Liver (tissue), 9 donors: ENCODE measurements around the gene ZNF282. TPM values are rescaled to one million over a fixed set of nuclear protein-coding genes. Genes with fewer than 3 reads are reported as not detected.

Experiments
- DNase-seq: peaks from one replicate; pipeline ENCODE4 v3.0.0-alpha.2; 2017; ENCODE audit warnings: low spot score
- H3K27ac ChIP-seq, 2 donors: one replicate each; pipeline ENCODE4 v1.7.0; 2013; ENCODE audit warnings: inconsistent platforms in 2 of 2, low read length in 2 of 2, control low read depth in 1 of 2, low read depth in 1 of 2, mild to moderate bottlenecking in 1 of 2
- H3K27me3 ChIP-seq, 4 donors: one replicate each; pipeline versions ENCODE4 v1.6.1 to v1.7.0; 2013; ENCODE audit warnings: low read length in 3 of 4, inconsistent platforms in 1 of 4, mild to moderate bottlenecking in 1 of 4, moderate library complexity in 1 of 4; ENCODE audit not compliant: control insufficient read depth in 4 of 4, insufficient read depth in 4 of 4
- H3K36me3 ChIP-seq, 4 donors: one replicate each; pipeline versions ENCODE4 v1.6.1 to v1.7.0; 2013; ENCODE audit warnings: low read length in 3 of 4, mild to moderate bottlenecking in 3 of 4, low read depth in 1 of 4, moderate library complexity in 1 of 4; ENCODE audit not compliant: control insufficient read depth in 4 of 4, insufficient read depth in 3 of 4
- H3K4me1 ChIP-seq, 4 donors: one replicate each; pipeline versions ENCODE4 v1.6.1 to v1.7.0; 2013; ENCODE audit warnings: low read length in 3 of 4, mild to moderate bottlenecking in 3 of 4, moderate library complexity in 1 of 4; ENCODE audit not compliant: control insufficient read depth in 4 of 4, insufficient read depth in 4 of 4
- H3K4me3 ChIP-seq, 3 donors: one replicate each; pipeline versions ENCODE4 v1.6.1 to v1.7.0; 2013; ENCODE audit warnings: low read length in 3 of 3, control low read depth in 1 of 3, low read depth in 1 of 3, mild to moderate bottlenecking in 1 of 3
- H3K9ac ChIP-seq, 2 donors: one replicate each; pipeline ENCODE4 v1.7.0; 2013; ENCODE audit warnings: low read length in 2 of 2, mild to moderate bottlenecking in 2 of 2, moderate library complexity in 2 of 2, control low read depth in 1 of 2, low read depth in 1 of 2
- H3K9me3 ChIP-seq, 4 donors: one replicate each; pipeline versions ENCODE4 v1.6.1 to v1.7.0; 2013; ENCODE audit warnings: low read length in 3 of 4; ENCODE audit not compliant: control insufficient read depth in 4 of 4
- EGR1 ChIP-seq, 2 donors: IDR thresholded peaks; 2 replicates each; pipeline ENCODE4 v1.6.1; 2016 to 2018; ENCODE audit warnings: antibody characterized with exemption in 2 of 2, low read depth in 2 of 2
- FOXA2 ChIP-seq: IDR thresholded peaks from 2 replicates; pipeline ENCODE4 v1.6.1; 2016; ENCODE audit warnings: antibody characterized with exemption
- HNF4A ChIP-seq, 2 donors: conservative IDR thresholded peaks; 2 replicates each; pipeline ENCODE4 v1.6.1; 2016; ENCODE audit warnings: antibody characterized with exemption in 2 of 2, mild to moderate bottlenecking in 2 of 2
- HNF4G ChIP-seq: IDR thresholded peaks from 2 replicates; pipeline ENCODE4 v1.6.1; 2016; ENCODE audit warnings: antibody characterized with exemption
- JUND ChIP-seq, 2 donors: IDR thresholded peaks; 2 replicates each; pipeline ENCODE4 v1.6.1; 2016; ENCODE audit warnings: antibody characterized with exemption in 2 of 2
- NR2F2 ChIP-seq: IDR thresholded peaks from 2 replicates; pipeline ENCODE4 v1.6.1; 2016; ENCODE audit warnings: antibody characterized with exemption
- RAD21 ChIP-seq, 2 donors: IDR thresholded peaks; 2 replicates each; pipeline ENCODE4 v1.6.1; 2016; ENCODE audit warnings: antibody characterized with exemption in 2 of 2, mild to moderate bottlenecking in 2 of 2
- RXRA ChIP-seq, 2 donors: IDR thresholded peaks; 2 replicates each; pipeline ENCODE4 v1.6.1; 2017 to 2018; ENCODE audit warnings: antibody characterized with exemption in 2 of 2, mild to moderate bottlenecking in 1 of 2
- SP1 ChIP-seq: IDR thresholded peaks from 2 replicates; pipeline ENCODE4 v1.6.1; 2018; ENCODE audit warnings: antibody characterized with exemption, mild to moderate bottlenecking
- TAF1 ChIP-seq: conservative IDR thresholded peaks from 2 replicates; pipeline ENCODE4 v1.6.1; 2016; ENCODE audit warnings: antibody characterized with exemption, mild to moderate bottlenecking
- WGBS: extraction: QIAGEN DNeasy Blood & Tissue Kit; methylation state at CpG from one replicate; pipeline ENCODE4 v1.1.7; 2013; 5-methylcytosine and 5-hydroxymethylcytosine counted together
- polyA plus RNA-seq, 2 donors: library from polyadenylated mRNA; stranded (reverse) in 1 of 2; unstranded in 1 of 2; fragments of 200-250 nt in 1 of 2; fragments of >200 nt in 1 of 2; fragmentation: Nextera tagmentation in 1 of 2; extraction: Ambion mirVana in 1 of 2; gene quantifications; one replicate each; pipeline versions ENCODE4 v1.2.1 to v1.2.3, GENCODE V29; 2013 to 2015
- total RNA-seq, 2 donors: library from RNA; depleted of rRNA; stranded (reverse); fragments of >200 nt; gene quantifications; one replicate each; pipeline ENCODE4 v1.2.3, GENCODE V29; 2014
- TF ChIP-seq, protein P1 (sequence below): IDR thresholded peaks from 2 replicates; pipeline ENCODE4 v1.6.1; 2016; ENCODE audit warnings: antibody characterized with exemption, mild to moderate bottlenecking
- TF ChIP-seq, protein P2 (sequence below): fragments of 150-350 bp; IDR thresholded peaks from 2 replicates; pipeline ENCODE4 v1.5.1; 2017; ENCODE audit warnings: improper control_type of control experiment, low read depth, low read length; ENCODE audit not compliant: missing input control
- TF ChIP-seq, protein P3 (sequence below): IDR thresholded peaks from 2 replicates; pipeline ENCODE4 v1.6.1; 2016; ENCODE audit warnings: antibody characterized with exemption
- donor health status: healthy.
- donor health status: healthy.
- donor health status: healthy.
- donor health status: healthy.
- donor health status: healthy.

ZNF282 gene
- total and polyA plus RNA-seq, 4 donors = 2.0 to 78.6 (median 13.1) TPM

DNA sequence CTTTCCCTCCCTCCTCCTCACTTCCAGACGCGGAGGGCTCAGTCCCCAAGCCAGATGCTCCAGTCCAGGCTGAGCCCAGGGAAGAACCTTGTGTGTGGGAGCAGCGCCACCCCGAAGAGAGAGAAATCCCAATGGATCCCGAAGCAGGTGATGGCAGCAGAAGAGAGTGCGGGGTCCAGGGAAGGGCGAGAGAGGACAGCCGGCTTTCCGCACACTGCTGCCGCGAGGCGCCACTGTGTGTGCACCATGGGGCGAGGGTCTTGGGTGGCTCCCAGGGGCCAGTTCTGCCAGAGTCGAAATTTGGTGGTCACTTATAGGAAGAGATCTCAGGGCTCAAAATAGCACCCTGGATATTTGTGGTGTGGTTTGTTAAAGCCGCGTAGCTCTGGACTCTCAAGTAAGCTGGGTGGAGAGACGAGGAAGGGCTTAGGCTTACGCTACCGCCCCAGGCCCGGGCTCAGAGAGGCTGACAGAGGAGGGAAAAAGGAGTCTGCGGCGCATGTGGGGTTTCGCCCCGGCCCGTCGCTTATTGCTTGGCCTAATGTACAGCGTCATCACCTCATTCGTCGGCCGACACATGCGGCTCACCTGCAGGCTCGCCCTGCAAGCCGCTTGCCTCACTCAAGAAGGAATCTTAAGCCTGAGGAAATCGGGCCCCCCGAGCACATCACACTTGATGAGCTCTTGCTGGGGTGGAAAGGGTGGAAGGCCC, 12.1 kb downstream of the ZNF282 start:
- H3K27ac ChIP-seq = no peak overlapping the region
- no peaks in the 10 kb centered on the region for H3K27me3 ChIP-seq
- H3K9me3 ChIP-seq = no peaks in the 10 kb centered on the region
- WGBS = 89% methylated on average over 35 of the region's 35 CpGs
- peaks cover 22 to 80% (median 56%) of the 10 kb centered on the region in 4 donors for H3K36me3 ChIP-seq
- no peak overlapping the region for H3K4me3 ChIP-seq
- no peak for DNase-seq
- no peak overlapping the region for H3K9ac ChIP-seq
- TF ChIP-seq HNF4G (no peak), NR2F2 (no peak), JUND (IDR thresholded peaks at IDR 0.05) (no peak), RAD21 (IDR thresholded peaks at IDR 0.05) (no peak), SP1 (no peak), HNF4A (conservative IDR thresholded peaks at IDR 0.05) (no peak), TAF1 (no peak), RXRA (IDR thresholded peaks at IDR 0.05) (no peak)
- TF ChIP-seq, protein P1, sequence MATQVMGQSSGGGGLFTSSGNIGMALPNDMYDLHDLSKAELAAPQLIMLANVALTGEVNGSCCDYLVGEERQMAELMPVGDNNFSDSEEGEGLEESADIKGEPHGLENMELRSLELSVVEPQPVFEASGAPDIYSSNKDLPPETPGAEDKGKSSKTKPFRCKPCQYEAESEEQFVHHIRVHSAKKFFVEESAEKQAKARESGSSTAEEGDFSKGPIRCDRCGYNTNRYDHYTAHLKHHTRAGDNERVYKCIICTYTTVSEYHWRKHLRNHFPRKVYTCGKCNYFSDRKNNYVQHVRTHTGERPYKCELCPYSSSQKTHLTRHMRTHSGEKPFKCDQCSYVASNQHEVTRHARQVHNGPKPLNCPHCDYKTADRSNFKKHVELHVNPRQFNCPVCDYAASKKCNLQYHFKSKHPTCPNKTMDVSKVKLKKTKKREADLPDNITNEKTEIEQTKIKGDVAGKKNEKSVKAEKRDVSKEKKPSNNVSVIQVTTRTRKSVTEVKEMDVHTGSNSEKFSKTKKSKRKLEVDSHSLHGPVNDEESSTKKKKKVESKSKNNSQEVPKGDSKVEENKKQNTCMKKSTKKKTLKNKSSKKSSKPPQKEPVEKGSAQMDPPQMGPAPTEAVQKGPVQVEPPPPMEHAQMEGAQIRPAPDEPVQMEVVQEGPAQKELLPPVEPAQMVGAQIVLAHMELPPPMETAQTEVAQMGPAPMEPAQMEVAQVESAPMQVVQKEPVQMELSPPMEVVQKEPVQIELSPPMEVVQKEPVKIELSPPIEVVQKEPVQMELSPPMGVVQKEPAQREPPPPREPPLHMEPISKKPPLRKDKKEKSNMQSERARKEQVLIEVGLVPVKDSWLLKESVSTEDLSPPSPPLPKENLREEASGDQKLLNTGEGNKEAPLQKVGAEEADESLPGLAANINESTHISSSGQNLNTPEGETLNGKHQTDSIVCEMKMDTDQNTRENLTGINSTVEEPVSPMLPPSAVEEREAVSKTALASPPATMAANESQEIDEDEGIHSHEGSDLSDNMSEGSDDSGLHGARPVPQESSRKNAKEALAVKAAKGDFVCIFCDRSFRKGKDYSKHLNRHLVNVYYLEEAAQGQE = no peak
- no peaks in the 10 kb centered on the region for H3K4me1 ChIP-seq

- no peaks in the 10 kb centered on the region for H3K4me1 ChIP-seq
- H3K9me3 ChIP-seq = no peaks in the 10 kb centered on the region
- no peak overlapping the region for H3K4me3 ChIP-seq
- H3K27me3 ChIP-seq = no peaks in the 10 kb centered on the region
- TF ChIP-seq HNF4A (conservative IDR thresholded peaks at IDR 0.05) = no peak
- TF ChIP-seq, protein P2, sequence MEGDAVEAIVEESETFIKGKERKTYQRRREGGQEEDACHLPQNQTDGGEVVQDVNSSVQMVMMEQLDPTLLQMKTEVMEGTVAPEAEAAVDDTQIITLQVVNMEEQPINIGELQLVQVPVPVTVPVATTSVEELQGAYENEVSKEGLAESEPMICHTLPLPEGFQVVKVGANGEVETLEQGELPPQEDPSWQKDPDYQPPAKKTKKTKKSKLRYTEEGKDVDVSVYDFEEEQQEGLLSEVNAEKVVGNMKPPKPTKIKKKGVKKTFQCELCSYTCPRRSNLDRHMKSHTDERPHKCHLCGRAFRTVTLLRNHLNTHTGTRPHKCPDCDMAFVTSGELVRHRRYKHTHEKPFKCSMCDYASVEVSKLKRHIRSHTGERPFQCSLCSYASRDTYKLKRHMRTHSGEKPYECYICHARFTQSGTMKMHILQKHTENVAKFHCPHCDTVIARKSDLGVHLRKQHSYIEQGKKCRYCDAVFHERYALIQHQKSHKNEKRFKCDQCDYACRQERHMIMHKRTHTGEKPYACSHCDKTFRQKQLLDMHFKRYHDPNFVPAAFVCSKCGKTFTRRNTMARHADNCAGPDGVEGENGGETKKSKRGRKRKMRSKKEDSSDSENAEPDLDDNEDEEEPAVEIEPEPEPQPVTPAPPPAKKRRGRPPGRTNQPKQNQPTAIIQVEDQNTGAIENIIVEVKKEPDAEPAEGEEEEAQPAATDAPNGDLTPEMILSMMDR = peak; percentile 39
- TF ChIP-seq RAD21 (IDR thresholded peaks at IDR 0.05) = peak in 1 of 2 donors; percentile 57
- no peak for TF ChIP-seq FOXA2
- 74% methylated on average over 7 of the region's 7 CpGs for WGBS
- H3K27ac ChIP-seq = no peak overlapping the region
- peaks cover 21 to 81% (median 61%) of the 10 kb centered on the region in 4 donors for H3K36me3 ChIP-seq
- DNase-seq = peak; percentile 46
- no peak overlapping the region for H3K9ac ChIP-seq
Measured at GRCh38 chr7:149209518-149210269, 14.3 kb downstream of the ZNF282 start.

DNA sequence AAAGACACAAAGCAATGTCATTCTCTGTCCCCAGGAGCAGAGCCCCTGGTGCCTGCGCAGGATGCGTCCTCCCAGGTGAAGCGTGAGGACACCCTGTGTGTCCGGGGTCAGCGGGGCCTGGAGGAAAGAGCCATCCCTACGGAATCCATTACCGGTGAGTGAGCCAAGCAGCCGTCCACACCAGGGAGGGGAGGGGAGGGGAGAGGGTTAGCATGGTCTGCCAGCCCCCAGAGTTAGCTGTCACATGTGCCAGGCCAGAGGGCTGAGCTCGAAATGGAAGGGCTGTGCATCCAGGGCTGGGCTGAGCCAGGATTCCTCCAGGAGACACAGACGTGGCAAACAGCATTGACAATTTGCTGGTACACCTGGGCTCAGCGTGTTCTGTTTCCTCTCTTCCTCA, 15.2 kb downstream of the ZNF282 start:
- no peak for TF ChIP-seq RXRA (IDR thresholded peaks at IDR 0.05)
- no peak for TF ChIP-seq RAD21 (IDR thresholded peaks at IDR 0.05)
- TF ChIP-seq EGR1 (IDR thresholded peaks at IDR 0.05; ENCODE audit: low read depth in 2 of 2) = no peak
- TF ChIP-seq, protein P3, sequence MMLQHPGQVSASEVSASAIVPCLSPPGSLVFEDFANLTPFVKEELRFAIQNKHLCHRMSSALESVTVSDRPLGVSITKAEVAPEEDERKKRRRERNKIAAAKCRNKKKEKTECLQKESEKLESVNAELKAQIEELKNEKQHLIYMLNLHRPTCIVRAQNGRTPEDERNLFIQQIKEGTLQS = no peak
- no peak for TF ChIP-seq SP1
- H3K9me3 ChIP-seq = no peaks in the 10 kb centered on the region
- H3K9ac ChIP-seq = no peak overlapping the region
- H3K4me1 ChIP-seq = no peaks in the 10 kb centered on the region
- 92% methylated on average over 11 of the region's 11 CpGs for WGBS
- no peak overlapping the region for H3K27ac ChIP-seq
- DNase-seq = no peak
- H3K27me3 ChIP-seq = no peaks in the 10 kb centered on the region
- H3K36me3 ChIP-seq = peaks cover 21 to 84% (median 66%) of the 10 kb centered on the region in 4 donors
- no peak overlapping the region for H3K4me3 ChIP-seq
